K562 (cell line): ENCODE measurements around the gene ACOX2. TPM values are rescaled to one million over a fixed set of nuclear protein-coding genes. Genes with fewer than 3 reads are reported as not detected.

Experiments used
- ATAC-seq: fragments of 200-7000 bp; cut with Tn5 transposase; 3 replicates; pipeline ENCODE4 v1.9.1; 2020; ENCODE audit warnings: moderate library complexity
- BruUV-seq: library from RNA; stranded (reverse); fragments of 400-500 nt; replicated peaks from 2 replicates; lab custom pipeline; 2021; lab: Mats Ljungman, UMichigan
- CTCF ChIA-PET: fragments of 300-600 bp; formaldehyde crosslinking; extraction: SDS; loops from one replicate; lab custom pipeline; 2021; ENCODE audit warnings: low intra/inter-chr PET ratio; lab: Yijun Ruan, JAX
- POLR2A ChIA-PET: fragments of 300-600, 350-650 bp; sonication (Branson Sonifier 250); formaldehyde crosslinking; extraction: SDS; loops from one replicate; lab custom pipeline; 2021; ENCODE audit warnings: antibody characterized with exemption, inconsistent platforms; lab: Yijun Ruan, JAX
- DNase-seq, 4 experiments: peaks; one replicate each; pipeline versions ENCODE4 v3.0.0 to v3.0.0-alpha.2; 2011 to 2018; ENCODE audit warnings: low spot score in 3 of 4, mixed read lengths in 3 of 4; ENCODE audit errors: extremely low read depth in 1 of 4
- FAIRE-seq: peaks from 2 replicates; lab custom pipeline; 2011; peaks lifted over from hg19 to GRCh38; lab: Jason Lieb, UNC
- H2AFZ ChIP-seq: 2 replicates; pipeline ENCODE4 v1.6.0; 2011; ENCODE audit warnings: low read depth, low read length, control low read depth, inconsistent platforms
- H3K27ac ChIP-seq: fragments of 200-600 bp; 3 replicates; pipeline ENCODE4 v1.8.0; 2011; ENCODE audit warnings: low read depth, mild to moderate bottlenecking, control low read depth, inconsistent platforms, low read length, moderate library complexity, mixed read lengths; ENCODE audit errors: extremely low read depth
- H3K27me3 ChIP-seq, 2 experiments: fragments of 300-600 bp in 1 of 2; 2 replicates in 1 of 2; 3 replicates in 1 of 2; pipeline versions ENCODE4 v1.6.0 to v1.8.0; 2011; ENCODE audit warnings: inconsistent platforms in 2 of 2, low read length in 2 of 2, mild to moderate bottlenecking in 1 of 2, mixed read lengths in 1 of 2, moderate library complexity in 1 of 2; ENCODE audit not compliant: control insufficient read depth in 2 of 2, insufficient read depth in 2 of 2
- H3K36me3 ChIP-seq: fragments of 300-600 bp; 3 replicates; pipeline ENCODE4 v1.8.0; 2011; ENCODE audit warnings: mild to moderate bottlenecking, low read length, inconsistent platforms; ENCODE audit not compliant: control insufficient read depth, insufficient read depth
- H3K4me1 ChIP-seq, 2 experiments: fragments of 200-600 bp in 1 of 2; replicated peaks in 1 of 2; 2 replicates in 1 of 2; 3 replicates in 1 of 2; pipeline versions ENCODE4 v1.5.1 to v1.8.0; 2011; ENCODE audit warnings: inconsistent platforms in 2 of 2, low read length in 2 of 2, mild to moderate bottlenecking in 1 of 2, mixed read lengths in 1 of 2, moderate library complexity in 1 of 2; ENCODE audit not compliant: control insufficient read depth in 2 of 2, insufficient read depth in 2 of 2
- H3K4me2 ChIP-seq: 2 replicates; pipeline ENCODE4 v1.6.1; 2011; ENCODE audit warnings: low read length, control low read depth, inconsistent platforms, mixed read lengths; ENCODE audit not compliant: insufficient read depth
- H3K4me3 ChIP-seq: fragments of 200-600 bp; sonication (generic), shearing (Covaris generic); 2 replicates; pipeline ENCODE4 v1.5.1; 2016; ENCODE audit warnings: control low read depth, inconsistent platforms
- H3K79me2 ChIP-seq: fragments of 200-600 bp; 3 replicates; pipeline ENCODE4 v1.8.0; 2011; ENCODE audit warnings: low read length, inconsistent platforms; ENCODE audit not compliant: control insufficient read depth, insufficient read depth
- H3K9ac ChIP-seq, 2 experiments: 2 replicates each; pipeline versions ENCODE4 v1.6.0 to v1.6.1; 2011; ENCODE audit warnings: low read depth in 2 of 2, low read length in 2 of 2, control low read depth in 1 of 2, inconsistent platforms in 1 of 2, mild to moderate bottlenecking in 1 of 2, mixed read lengths in 1 of 2; ENCODE audit not compliant: insufficient read depth in 1 of 2
- H3K9me1 ChIP-seq: one replicate; pipeline ENCODE4 v1.6.0; 2011; ENCODE audit warnings: inconsistent platforms, mild to moderate bottlenecking, low read length, moderate library complexity; ENCODE audit not compliant: control insufficient read depth, insufficient read depth
- H3K9me3 ChIP-seq: replicated peaks from 2 replicates; pipeline ENCODE4 v1.5.1; 2011; ENCODE audit warnings: low read depth, low read length, inconsistent platforms; ENCODE audit not compliant: control insufficient read depth, insufficient read depth
- H4K20me1 ChIP-seq: replicated peaks from 2 replicates; pipeline ENCODE4 v1.6.1; 2011; ENCODE audit warnings: low read length, inconsistent platforms, mixed read lengths; ENCODE audit not compliant: control insufficient read depth, insufficient read depth
- ATF2 ChIP-seq: sonication (generic); formaldehyde crosslinking; IDR thresholded peaks from 2 replicates; pipeline ENCODE4 v1.8.1; 2022; ENCODE audit warnings: missing genetic modification reagents
- CBX3 ChIP-seq, 2 experiments: IDR thresholded peaks; 1 replicate in 1 of 2; 2 replicates in 1 of 2; pipeline ENCODE4 v1.6.1; 2012; ENCODE audit warnings: inconsistent platforms in 2 of 2, low read length in 2 of 2, borderline replicate concordance in 1 of 2, control low read depth in 1 of 2
- EP300 ChIP-seq: IDR thresholded peaks from 2 replicates; pipeline ENCODE4 v1.6.1; 2012; ENCODE audit warnings: low read length, improper control_type of control experiment
- GATAD2B ChIP-seq: fragments of 450-650 bp; IDR thresholded peaks from 2 replicates; pipeline ENCODE4 v1.6.1; 2017; ENCODE audit warnings: mild to moderate bottlenecking, borderline replicate concordance
- THRAP3 ChIP-seq: fragments of 450-650 bp; IDR thresholded peaks from 2 replicates; pipeline ENCODE4 v1.6.1; 2016; ENCODE audit warnings: mild to moderate bottlenecking, inconsistent platforms, borderline replicate concordance
- ZFP36 ChIP-seq: fragments of 150-350 bp; IDR thresholded peaks from 2 replicates; pipeline ENCODE4 v1.6.1; 2018; ENCODE audit warnings: low read length, low read depth; ENCODE audit not compliant: partially characterized antibody
- ZNF165 ChIP-seq: fragments of 250-450 bp; sonication (Bioruptor Pico); IDR thresholded peaks from 2 replicates; pipeline ENCODE4 v1.4.0; 2020; ENCODE audit warnings: borderline replicate concordance
- ZNF282 ChIP-seq: sonication (generic); formaldehyde crosslinking; IDR thresholded peaks from 2 replicates; pipeline ENCODE4 v1.8.1; 2023; ENCODE audit warnings: missing genetic modification reagents
- ZNF586 ChIP-seq: fragments of 450-650 bp; formaldehyde crosslinking; conservative IDR thresholded peaks from 2 replicates; pipeline ENCODE4 v1.4.0; 2020; ENCODE audit warnings: mild to moderate bottlenecking, moderate library complexity
- ZNF785 ChIP-seq: fragments of 250-450 bp; sonication (Bioruptor Pico); IDR thresholded peaks from 2 replicates; pipeline ENCODE4 v1.4.0; 2020; ENCODE audit warnings: mild to moderate bottlenecking
- WGBS: fragments of 100-300 bp; shearing (Covaris generic); methylation state at CpG from one replicate; pipeline ENCODE4 v1.1.6; 2016; ENCODE audit warnings: low coverage, mixed read lengths; ENCODE audit not compliant: insufficient coverage; ENCODE audit errors: missing lambda C conversion rate; 5-methylcytosine and 5-hydroxymethylcytosine counted together
- in situ Hi-C: fragments of 300-500 bp; cut with MboI; formaldehyde crosslinking; loops from 4 replicates; pipeline ENCODE4 v1.15.0; 2018; ENCODE audit warnings: inconsistent platforms, mixed read lengths
- intact Hi-C: fragments of 100-400 bp; cut with micrococcal nuclease; formaldehyde crosslinking; loops from 2 replicates; pipeline ENCODE4 v1.14.2; 2022
- polyA plus RNA-seq, 8 experiments: library from polyadenylated mRNA; depleted of rRNA in 4 of 8; stranded (reverse) in 5 of 8; unstranded in 3 of 8; fragments of >200 nt; fragmentation: Nextera tagmentation in 2 of 8; fragmentation: Illumina TruSeq in 1 of 8; extraction: Ambion mirVana in 2 of 8; extraction: Trizol in 1 of 8; gene quantifications; 2 replicates each; pipeline versions ENCODE4 v1.2.1 to v1.2.3, GENCODE V29; 2011 to 2014; ENCODE audit warnings: inconsistent platforms in 1 of 8, missing spikeins in 1 of 8
- total RNA-seq, 7 experiments: library from RNA; depleted of rRNA in 6 of 7; stranded (reverse); fragments of >200 nt in 6 of 7; fragmentation: Illumina TruSeq in 2 of 7; extraction: Trizol in 2 of 7; gene quantifications; 2 replicates each; pipeline versions ENCODE4 v1.2.1 to v1.2.3, GENCODE V29; 2011 to 2021; ENCODE audit warnings: low replicate concordance in 1 of 7

ACOX2 gene
- total and polyA plus RNA-seq, 9 of the 15 experiments (the other 6 are each of a cell fraction or from before 2014, with no cell fraction given): 0.15 TPM; not detected in 8

DNA sequence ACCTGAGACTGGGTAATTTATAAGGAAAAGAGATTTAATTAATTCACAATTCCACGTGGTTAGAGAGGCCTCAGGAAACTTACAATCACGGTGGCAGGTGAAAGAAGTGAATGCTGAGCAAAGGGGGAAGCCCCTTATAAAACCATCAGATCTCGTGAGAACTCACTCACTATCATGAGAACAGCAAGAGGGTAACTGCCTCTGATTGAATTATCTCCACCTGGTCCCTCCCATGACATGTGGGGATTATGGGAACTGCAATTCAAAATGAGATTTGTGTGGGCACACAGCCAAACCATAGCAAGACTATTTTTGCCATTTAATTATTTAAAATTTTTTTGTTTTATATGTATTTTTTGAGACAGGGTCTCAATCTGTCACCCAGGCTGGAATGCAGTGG is 72.1 kb downstream of the ACOX2 start:
- DNase-seq (no peak), ATAC-seq (no peak), FAIRE-seq (no peak)
- 0 out of 5 replicates have a peak, but pooled peaks cover 0 to 2% of the 10 kb centered on the region in 2 experiments for H3K27me3 ChIP-seq
- intact Hi-C loops: no loop called here
- H3K9me3 ChIP-seq: no peaks in the 10 kb centered on the region
- in situ Hi-C loops: no loop called here
- ChIA-PET CTCF (no interaction called here), POLR2A (no interaction called here)
- WGBS: 0% methylated on average over 3 of the region's 3 CpGs
- no TSS peak for BruUV-seq
- no peak overlapping the region for H3K27ac ChIP-seq
- H3K4me3 ChIP-seq: no peak overlapping the region
- H3K36me3 ChIP-seq: no peaks in the 10 kb centered on the region
- H3K4me2 ChIP-seq: no peak overlapping the region
- no peak overlapping the region for H2AFZ ChIP-seq
- H3K79me2 ChIP-seq: no peaks in the 10 kb centered on the region
- H3K9me1 ChIP-seq: no peaks in the 10 kb centered on the region
- no peaks in the 10 kb centered on the region for H4K20me1 ChIP-seq
- no peak overlapping the region for H3K9ac ChIP-seq
- peaks cover 0 to 2% of the 10 kb centered on the region in 2 experiments; a peak in 1 of 5 replicates for H3K4me1 ChIP-seq
- TF ChIP-seq ZNF785 (no peak), ZNF282 (CRISPR knock-in tag) (no peak), THRAP3 (no peak), ATF2 (CRISPR knock-in tag) (no peak), GATAD2B (no peak), ZNF165 (no peak), ZFP36 (no peak), EP300 (no peak), CBX3 (IDR thresholded peaks at IDR 0.05; ENCODE audit: borderline replicate concordance in 1 of 2, low read length in 2 of 2) (no peak), ZNF586 (CRISPR knock-in tag) (no peak)
